Measurements from ENCODE around the gene TTC12. TPM values are rescaled to one million over a fixed set of nuclear protein-coding genes. Genes with fewer than 3 reads are reported as not detected.
"Not testable (repeated sequence)": the region's sequence is repeated elsewhere in the genome, so short reads cannot be mapped to it uniquely, and the experiment has no call there.

TTC12 gene
- total RNA-seq, 1 experiment from 2014 or later = 7.6 TPM

DNA sequence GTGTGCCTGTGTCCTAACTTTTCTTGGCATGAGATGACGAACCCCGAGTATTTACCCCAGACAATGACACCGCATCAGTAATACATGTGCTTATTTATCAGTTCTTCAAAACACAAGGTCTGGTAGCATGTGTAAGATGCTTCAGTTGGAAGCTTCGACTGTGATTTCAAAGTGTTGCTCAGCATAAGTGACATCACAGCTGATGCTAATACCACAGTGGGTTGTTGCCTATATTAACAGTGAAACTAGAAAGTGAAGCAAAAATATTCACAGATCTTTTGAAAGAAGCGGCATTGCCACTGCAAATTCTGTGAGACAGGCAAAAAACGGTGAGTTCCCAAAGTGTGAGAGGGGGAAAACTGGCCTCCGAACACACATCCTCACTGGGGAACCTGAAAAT lies 18.4 kb upstream of the TTC12 start:
- Mint-ChIP-seq H3K36me3 (no peaks in the 10 kb centered on the region), H3K4me3 (no peak overlapping the region), H3K27me3 (ENCODE audit: low read depth) (no peaks in the 10 kb centered on the region; the same call in 1 of the 2 replicates), H3K9me3 (peaks cover 4% of the 10 kb centered on the region; the same call in 1 of the 2 replicates), H3K27ac (no peak overlapping the region), H3K4me1 (peaks cover 18% of the 10 kb centered on the region)
- DNase-seq (ENCODE audit: low spot score) (no peak), ATAC-seq (no peak)
- TF ChIP-seq GABPB1 (CRISPR knock-in tag; IDR thresholded peaks at IDR 0.05) = no peak
- POLR2A ChIA-PET = no interaction called here
- CTCF ChIA-PET = interaction anchor here (0.6 to 1.3 kb wide), 3 partner anchors 179 to 708 kb away, joined by 3 to 4 read pairs (median 3); partner anchors contain the start of genes DRD2 and ZW10

GRCh38 chr11:113296447-113297205 lies 17.8 kb upstream of the TTC12 start:
- ATAC-seq (peak; percentile 78), DNase-seq (ENCODE audit: low spot score) (no peak)
- Mint-ChIP-seq H3K4me1 (peaks cover 18% of the 10 kb centered on the region), H3K36me3 (no peaks in the 10 kb centered on the region), H3K27ac (no peak overlapping the region), H3K4me3 (no peak overlapping the region), H3K27me3 (ENCODE audit: low read depth) (no peaks in the 10 kb centered on the region; the same call in 1 of the 2 replicates), H3K9me3 (peaks cover 4% of the 10 kb centered on the region; the same call in 1 of the 2 replicates)
- POLR2A ChIA-PET = no interaction called here
- CTCF ChIA-PET = interaction anchor here (0.6 to 1.3 kb wide), 6 partner anchors 179 to 710 kb away, joined by 3 to 4 read pairs (median 4); partner anchors contain the start of genes DRD2 and ZW10
- TF ChIP-seq SMAD4 (CRISPR knock-in tag; IDR thresholded peaks at IDR 0.05) = no peak
- TF ChIP-seq, protein P1, sequence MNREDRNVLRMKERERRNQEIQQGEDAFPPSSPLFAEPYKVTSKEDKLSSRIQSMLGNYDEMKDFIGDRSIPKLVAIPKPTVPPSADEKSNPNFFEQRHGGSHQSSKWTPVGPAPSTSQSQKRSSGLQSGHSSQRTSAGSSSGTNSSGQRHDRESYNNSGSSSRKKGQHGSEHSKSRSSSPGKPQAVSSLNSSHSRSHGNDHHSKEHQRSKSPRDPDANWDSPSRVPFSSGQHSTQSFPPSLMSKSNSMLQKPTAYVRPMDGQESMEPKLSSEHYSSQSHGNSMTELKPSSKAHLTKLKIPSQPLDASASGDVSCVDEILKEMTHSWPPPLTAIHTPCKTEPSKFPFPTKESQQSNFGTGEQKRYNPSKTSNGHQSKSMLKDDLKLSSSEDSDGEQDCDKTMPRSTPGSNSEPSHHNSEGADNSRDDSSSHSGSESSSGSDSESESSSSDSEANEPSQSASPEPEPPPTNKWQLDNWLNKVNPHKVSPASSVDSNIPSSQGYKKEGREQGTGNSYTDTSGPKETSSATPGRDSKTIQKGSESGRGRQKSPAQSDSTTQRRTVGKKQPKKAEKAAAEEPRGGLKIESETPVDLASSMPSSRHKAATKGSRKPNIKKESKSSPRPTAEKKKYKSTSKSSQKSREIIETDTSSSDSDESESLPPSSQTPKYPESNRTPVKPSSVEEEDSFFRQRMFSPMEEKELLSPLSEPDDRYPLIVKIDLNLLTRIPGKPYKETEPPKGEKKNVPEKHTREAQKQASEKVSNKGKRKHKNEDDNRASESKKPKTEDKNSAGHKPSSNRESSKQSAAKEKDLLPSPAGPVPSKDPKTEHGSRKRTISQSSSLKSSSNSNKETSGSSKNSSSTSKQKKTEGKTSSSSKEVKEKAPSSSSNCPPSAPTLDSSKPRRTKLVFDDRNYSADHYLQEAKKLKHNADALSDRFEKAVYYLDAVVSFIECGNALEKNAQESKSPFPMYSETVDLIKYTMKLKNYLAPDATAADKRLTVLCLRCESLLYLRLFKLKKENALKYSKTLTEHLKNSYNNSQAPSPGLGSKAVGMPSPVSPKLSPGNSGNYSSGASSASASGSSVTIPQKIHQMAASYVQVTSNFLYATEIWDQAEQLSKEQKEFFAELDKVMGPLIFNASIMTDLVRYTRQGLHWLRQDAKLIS (CRISPR knock-in tag; IDR thresholded peaks at IDR 0.05; ENCODE audit: borderline replicate concordance) = no peak
- TF ChIP-seq MXD4 (CRISPR knock-in tag; IDR thresholded peaks at IDR 0.05; ENCODE audit: borderline replicate concordance) = no peak
- TF ChIP-seq ZSCAN18 (CRISPR knock-in tag; IDR thresholded peaks at IDR 0.05) = no peak

- CTCF ChIA-PET = interaction anchor here (0.8 to 1.3 kb wide), 2 partner anchors 9 to 432 kb away, joined by 3 to 6 read pairs; no protein-coding TSS in a partner anchor
- not testable (repeated sequence) for H3K9me3 Mint-ChIP-seq; DNase-seq (ENCODE audit: low spot score); H3K4me3 Mint-ChIP-seq; H3K36me3 Mint-ChIP-seq; H3K27me3 Mint-ChIP-seq (ENCODE audit: low read depth); ATAC-seq; H3K27ac Mint-ChIP-seq
- H3K4me1 Mint-ChIP-seq = peaks cover 16% of the 10 kb centered on the region
- POLR2A ChIA-PET = interaction anchor here (0.7 kb wide), 2 partner anchors 175 to 209 kb away, joined by 4 read pairs; no protein-coding TSS in a partner anchor
Measured at GRCh38 chr11:113298496-113298895, 15.9 kb upstream of the TTC12 start.

- Mint-ChIP-seq H3K27ac (no peak overlapping the region), H3K4me1 (peaks cover 5% of the 10 kb centered on the region)
- POLR2A ChIA-PET = interaction anchor here (0.6 kb wide), 1 partner anchor 394 kb away, joined by 3 read pairs; no protein-coding TSS in a partner anchor
- TF ChIP-seq ETV6 (CRISPR knock-in tag; IDR thresholded peaks at IDR 0.05) (no peak), NFYB (CRISPR knock-in tag; conservative IDR thresholded peaks at IDR 0.05; ENCODE audit: low read depth) (no peak), TEAD4 (CRISPR knock-in tag; IDR thresholded peaks at IDR 0.05) (no peak), NR3C1 (CRISPR knock-in tag; conservative IDR thresholded peaks at IDR 0.05; ENCODE audit: low read depth) (no peak), SP1 (CRISPR knock-in tag; conservative IDR thresholded peaks at IDR 0.05) (no peak), JAZF1 (CRISPR knock-in tag; IDR thresholded peaks at IDR 0.05) (no peak), ZNF671 (CRISPR knock-in tag; IDR thresholded peaks at IDR 0.05) (no peak), MLX (CRISPR knock-in tag; IDR thresholded peaks at IDR 0.05) (no peak), ELF4 (CRISPR knock-in tag; IDR thresholded peaks at IDR 0.05; ENCODE audit: low read depth) (no peak), EMX1 (CRISPR knock-in tag; IDR thresholded peaks at IDR 0.05) (no peak), SOX15 (CRISPR knock-in tag; IDR thresholded peaks at IDR 0.05) (no peak), FOXP1 (CRISPR knock-in tag; IDR thresholded peaks at IDR 0.05; ENCODE audit: borderline replicate concordance) (no peak), ZSCAN18 (CRISPR knock-in tag; IDR thresholded peaks at IDR 0.05) (no peak), ESRRA (CRISPR knock-in tag; IDR thresholded peaks at IDR 0.05; ENCODE audit: borderline replicate concordance) (no peak), JUN (CRISPR knock-in tag; IDR thresholded peaks at IDR 0.05) (no peak), KAT7 (CRISPR knock-in tag; IDR thresholded peaks at IDR 0.05; ENCODE audit: borderline replicate concordance) (no peak)
Measured at GRCh38 chr11:113304916-113305315, 9.5 kb upstream of the TTC12 start.

More at GRCh38 chr11:113304916-113305315, 9.5 kb upstream of the TTC12 start:
- no peak overlapping the region for H3K4me3 Mint-ChIP-seq
- no peaks in the 10 kb centered on the region for H3K27me3 Mint-ChIP-seq (ENCODE audit: low read depth)
- no peaks in the 10 kb centered on the region for H3K36me3 Mint-ChIP-seq
- DNase-seq (ENCODE audit: low spot score) = no peak
- no peaks in the 10 kb centered on the region for H3K9me3 Mint-ChIP-seq
- CTCF ChIA-PET = interaction anchor here (0.8 to 2.0 kb wide), 6 partner anchors 15 to 427 kb away, joined by 3 to 8 read pairs (median 4); partner anchors contain the start of gene ANKK1
- ATAC-seq = no peak
